GM20431 (cell line): ENCODE measurements around the gene CALM3.
"Not testable (repeated sequence)": the region's sequence is repeated elsewhere in the genome, so short reads cannot be mapped to it uniquely, and the experiment has no call there.

Experiments
- in situ Hi-C: fragments of 300-500 bp; cut with MseI, MboI; formaldehyde crosslinking; loops from one replicate; pipeline ENCODE4 v1.15.0; 2020; ENCODE audit warnings: low sequenced_read_pairs; ENCODE audit not compliant: unreplicated experiment

Gene CALM3

DNA sequence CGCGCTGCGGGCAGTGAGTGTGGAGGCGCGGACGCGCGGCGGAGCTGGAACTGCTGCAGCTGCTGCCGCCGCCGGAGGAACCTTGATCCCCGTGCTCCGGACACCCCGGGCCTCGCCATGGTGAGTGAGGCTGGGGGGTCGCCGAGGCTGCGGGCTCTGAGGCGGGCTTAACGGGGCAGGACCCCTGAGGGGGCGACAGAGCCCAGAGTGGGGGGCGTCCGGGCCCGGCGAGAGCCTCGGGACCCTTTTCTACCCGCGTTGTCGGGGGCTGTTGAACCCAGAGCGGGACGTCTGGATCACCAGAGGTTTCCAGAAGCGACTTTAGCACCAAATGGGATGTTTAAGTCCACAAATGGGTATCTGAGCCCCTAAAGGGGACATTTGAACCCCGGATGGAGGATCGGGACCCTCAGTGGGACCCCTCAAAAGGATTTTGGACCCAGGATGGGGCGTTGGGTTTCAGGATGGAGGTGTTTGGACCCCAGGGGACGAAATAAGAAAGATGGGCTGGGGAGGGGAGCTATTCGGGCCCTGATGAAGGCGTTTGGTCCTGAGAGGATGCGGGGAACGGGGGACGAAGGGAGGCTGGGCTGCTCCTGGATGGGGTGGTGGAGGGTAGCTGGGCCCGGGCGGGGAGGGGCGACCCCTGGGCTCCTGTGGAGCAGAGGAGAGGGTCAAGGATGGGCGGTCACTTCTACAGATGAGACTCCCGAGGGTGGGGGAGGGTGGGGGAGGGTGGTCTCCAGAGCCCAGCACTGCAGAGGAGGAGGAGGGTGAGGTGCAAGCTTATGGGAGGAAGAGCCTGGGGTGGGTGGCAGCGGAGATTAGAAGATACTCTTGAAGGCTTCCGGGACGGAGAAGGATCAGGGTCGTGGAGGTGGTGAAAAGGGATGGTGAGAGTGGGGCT lies at the start of gene CALM3:
Gene CALM3 (plus strand): TSS at position 13 of the 907 bp plus-strand sequence. CDS start 105 bp downstream, at position 118.
- in situ Hi-C loops: no loop called here

DNA sequence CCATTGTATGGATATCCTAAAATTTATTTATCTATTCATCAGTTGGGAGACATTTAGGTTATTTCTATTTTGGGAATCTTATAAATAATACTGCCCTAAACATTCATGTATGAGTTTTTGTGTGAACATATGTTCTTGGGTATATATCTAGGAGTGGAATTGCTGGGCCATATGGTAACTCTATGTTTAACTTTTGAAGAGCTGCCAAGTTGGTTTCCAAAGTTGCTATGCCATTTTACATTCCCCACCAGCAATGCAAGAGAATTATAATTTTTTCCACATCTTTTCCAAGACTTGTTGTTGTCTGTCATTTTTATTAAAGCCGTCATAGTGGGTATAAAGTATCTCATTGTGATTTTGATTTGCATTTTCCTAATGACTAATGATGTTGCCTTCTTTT lies 48.2 kb upstream of the CALM3 start:
- in situ Hi-C loops: no loop called here

DNA sequence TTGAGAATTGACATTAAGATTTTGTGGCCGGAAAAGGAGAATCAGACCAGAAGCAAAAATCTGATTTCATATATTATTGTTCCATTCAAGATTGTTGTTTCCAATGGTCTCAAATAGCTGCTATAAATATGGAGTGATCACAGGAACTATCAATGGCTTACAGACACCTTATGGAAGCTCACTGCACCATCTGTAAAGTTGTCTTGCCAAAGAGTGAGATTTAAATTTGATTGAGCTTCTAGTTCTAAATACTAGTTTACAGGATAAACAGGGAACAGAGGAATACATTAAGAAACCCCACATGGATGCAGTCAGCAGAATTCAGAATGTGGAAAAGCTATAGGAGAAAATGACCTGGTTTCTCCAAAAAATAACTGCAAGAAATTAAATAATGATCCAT lies 47.0 kb upstream of the CALM3 start:
- in situ Hi-C loops: no loop called here

DNA sequence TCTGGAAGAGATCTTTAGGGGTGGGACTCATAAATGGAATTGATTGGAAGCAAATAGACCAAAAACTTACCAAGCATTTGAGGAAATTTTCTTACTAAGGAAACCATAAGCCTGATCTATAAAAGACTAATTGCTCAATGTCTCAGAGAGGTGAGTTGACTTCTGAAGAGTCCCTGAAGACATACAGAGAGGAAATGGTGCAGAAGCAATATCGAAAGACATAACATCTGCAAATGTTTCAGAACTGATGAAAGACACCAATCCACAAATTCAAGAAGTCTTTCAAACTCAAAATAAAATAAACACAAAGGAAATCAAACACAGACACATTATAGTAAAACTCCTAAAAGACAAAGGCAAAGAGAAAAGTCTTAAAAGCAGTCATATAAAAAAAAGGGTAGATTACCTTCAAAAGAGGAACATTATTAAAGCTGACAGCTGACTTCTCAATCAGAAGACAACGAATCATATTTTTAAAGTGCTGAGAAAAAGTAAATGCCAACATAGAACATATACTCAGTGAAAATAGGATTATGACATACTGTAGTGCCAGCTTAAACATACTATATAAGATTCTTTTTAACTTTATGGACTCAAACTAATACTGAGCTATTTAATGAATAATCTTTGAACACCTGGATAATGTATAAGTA lies 45.4 kb upstream of the CALM3 start:
- in situ Hi-C loops: no loop called here

DNA sequence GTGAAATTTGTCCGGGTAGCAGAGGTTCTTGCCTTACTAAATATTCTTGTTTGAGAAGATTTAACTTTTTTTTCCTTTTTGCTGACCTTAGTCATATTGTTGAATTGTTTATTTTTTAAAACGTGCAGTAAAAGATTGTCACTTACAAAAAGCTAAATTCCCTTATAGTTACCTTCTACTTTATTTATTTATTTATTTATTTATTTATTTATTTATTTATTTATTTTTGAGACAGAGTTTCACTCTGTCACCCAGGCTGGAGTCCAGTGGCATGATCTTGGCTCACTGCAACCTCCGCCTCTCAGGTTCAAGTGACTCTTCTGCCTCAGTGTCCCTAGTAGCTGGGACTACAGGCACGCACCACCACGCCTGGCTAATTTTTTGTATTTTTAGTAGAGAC lies 44.7 kb upstream of the CALM3 start:
- in situ Hi-C loops: not testable (repeated sequence)

- in situ Hi-C loops: no loop called here
These were observed 41.9 kb upstream of the CALM3 start for GRCh38 chr19:46559203-46559602.

GRCh38 chr19:46559675-46560074 lies 41.5 kb upstream of the CALM3 start:
- in situ Hi-C loops: not testable (repeated sequence)

- in situ Hi-C loops: no loop called here
These were observed 36.4 kb upstream of the CALM3 start for GRCh38 chr19:46564701-46565100.

DNA sequence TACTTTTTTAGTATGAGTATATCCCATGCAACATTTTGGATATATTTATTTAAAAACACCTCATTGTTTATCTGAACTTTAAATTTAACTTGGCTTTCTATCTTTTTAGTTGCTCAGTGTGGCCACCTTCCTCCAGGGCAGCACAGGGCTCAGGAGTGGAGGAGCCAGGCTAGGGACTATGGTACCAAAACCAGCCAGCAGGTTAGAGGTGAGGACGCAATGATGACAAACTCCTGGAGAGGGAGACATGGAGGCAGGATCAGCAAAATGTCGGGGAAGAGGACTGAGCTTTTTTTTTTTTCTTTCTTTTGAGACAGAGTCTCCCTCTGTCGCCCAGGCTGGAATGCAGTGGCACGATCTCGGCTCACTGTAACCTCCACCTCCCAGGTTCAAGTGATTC lies 29.6 kb upstream of the CALM3 start:
- in situ Hi-C loops: no loop called here

DNA sequence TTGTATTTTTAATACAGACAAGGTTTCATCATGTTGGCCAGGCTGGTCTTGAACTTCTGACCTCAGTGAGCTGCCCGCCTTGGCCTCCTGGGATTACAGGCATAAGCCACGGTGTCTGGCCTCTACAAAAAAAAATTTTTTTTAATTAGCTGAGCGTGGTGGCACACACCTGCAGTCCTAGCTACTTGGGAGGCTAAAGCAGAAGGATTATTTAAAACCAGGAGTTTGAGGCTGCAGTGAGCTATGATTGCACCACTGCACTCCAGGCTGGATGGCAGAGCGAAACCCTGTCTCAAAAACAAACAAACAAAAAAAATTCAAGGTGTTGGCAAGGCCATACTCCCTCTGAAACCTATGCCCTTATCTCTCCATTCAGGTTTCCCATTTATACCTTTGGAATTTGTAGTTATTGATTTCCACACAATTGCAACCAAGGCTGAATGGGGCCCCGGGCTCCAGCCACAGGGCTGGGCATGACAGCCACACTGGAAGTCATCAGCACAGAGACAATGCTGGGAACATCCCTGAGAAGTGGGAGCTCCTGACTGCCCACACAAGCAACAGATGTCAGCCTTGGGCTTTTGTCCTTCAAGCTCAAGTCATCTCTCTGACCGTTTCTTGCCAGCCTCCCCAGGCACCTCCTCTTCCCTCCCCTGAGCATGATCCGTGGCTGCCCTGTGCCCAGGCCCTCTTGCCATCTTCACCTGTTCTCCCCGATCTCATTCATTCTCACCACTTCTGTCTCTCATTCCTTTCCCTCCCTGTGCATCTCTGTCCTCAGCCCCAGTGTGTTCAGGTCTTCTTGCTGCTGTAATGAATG lies 27.2 kb upstream of the CALM3 start:
- in situ Hi-C loops: no loop called here

DNA sequence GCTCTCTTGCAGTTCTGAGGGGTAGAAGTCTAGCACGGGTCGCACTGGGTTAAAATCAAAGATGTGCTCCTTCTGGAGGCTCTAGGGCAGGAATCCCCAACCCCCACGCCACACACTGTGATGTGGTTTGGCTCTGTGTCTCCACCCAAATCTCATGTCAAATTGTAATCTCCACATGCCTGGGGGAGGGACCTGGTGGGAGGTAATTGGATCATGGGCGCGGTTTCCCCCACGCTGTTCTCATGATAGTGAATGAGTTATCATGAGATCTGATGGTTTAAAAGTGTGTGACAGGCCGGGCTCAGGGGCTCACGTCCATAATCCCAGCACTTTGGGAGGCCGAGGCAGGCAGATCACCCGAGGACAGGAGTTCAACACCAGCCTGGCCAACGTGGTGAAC lies 26.6 kb upstream of the CALM3 start:
- in situ Hi-C loops: no loop called here

DNA sequence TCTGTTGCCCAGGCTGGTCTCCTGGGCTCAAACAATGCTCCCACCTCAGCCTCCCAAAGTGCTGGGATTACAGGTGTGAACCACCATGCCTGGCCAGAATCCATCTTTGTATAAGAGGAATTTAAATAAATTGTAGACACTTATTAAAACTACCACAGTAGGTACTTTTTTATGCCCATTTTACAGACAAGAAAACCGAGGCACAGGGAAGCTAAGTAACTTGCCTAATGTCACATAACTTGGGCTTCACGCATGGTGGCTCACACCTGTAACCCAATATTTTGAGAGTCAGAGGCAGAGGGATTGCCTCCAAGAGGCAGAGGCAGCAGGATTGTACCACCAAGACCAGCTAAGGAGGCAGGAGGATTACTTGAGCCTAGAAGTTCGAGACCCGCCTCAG lies 22.7 kb upstream of the CALM3 start:
- in situ Hi-C loops: no loop called here

DNA sequence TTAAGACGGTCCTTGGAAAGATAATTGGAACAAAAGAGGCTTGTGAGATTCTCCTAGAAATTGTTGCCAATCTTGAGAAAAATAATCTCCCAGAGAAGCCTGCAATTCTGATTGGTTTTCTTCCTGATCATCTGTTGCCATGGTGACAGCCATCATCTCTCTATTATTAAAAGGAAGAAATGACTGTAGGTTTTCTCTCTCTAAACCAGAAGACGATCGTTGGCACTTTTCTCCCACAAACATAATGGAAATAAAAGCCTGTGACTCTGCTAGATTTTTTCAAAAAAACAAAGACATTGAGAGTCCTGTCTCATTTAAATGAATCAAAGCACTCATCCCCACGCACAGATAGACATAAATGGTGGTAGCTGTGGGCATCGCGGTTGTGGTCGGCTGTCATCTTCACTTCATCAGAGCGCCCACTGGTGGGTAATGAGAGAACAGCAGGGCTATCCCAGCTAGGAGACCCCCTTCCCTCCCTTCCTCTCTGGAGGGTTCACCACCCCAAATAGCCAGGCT lies 21.7 kb upstream of the CALM3 start:
- in situ Hi-C loops: no loop called here

GRCh38 chr19:46580247-46580646 lies 20.9 kb upstream of the CALM3 start:
- in situ Hi-C loops: no loop called here

DNA sequence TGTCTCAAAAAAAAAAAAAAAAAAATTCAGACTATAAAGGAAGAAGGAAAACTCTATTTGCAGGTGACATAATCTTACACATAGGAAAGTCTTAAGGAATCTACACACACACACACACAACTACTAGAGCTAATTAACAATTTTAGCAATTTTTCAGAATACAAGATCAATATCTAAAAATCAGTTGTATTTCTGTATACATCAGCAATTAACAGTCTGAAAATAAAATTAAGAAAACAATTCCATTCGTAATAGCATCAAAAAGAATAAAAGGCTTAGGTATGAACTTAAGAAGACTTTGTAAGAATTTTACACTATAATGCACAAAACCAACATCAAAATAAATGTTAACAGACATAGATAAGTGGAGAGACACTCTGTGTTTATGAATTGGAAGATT lies 15.6 kb upstream of the CALM3 start:
- in situ Hi-C loops: no loop called here

DNA sequence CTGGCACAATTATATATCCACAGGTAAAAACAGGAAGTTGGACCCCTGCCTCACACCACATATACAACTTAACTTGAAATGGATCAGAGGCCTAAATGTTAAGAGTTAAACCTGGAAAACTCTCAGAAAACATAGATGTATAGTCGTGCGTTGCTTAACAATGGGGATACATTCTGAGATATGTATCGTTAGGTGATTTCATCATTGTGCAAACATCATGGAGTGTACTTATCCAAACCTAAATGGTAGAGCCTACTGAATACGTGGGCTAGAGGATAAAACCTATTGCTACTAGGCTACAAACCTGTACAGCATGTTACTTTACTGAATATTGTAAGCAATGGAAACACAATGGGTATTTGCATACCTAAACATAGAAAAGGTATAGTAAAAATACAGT lies 14.8 kb upstream of the CALM3 start:
- in situ Hi-C loops: no loop called here

DNA sequence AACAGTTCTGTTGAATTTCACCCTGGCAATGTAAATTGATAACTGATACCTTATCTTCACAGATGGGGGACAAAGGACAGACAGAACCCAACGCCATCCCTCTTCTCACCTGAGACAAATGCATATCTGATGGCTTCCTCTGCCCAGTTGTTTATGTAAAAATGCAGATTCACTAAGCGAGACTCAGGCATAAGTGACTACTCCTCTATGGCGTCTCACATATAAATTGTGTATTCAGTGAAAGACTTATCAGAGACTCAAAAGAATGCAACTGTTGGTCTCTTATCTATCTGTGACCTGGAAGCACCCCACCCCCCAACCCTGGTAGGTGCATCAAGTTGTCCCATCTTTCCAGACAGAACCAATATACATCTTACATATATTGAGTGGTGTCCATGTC lies 13.3 kb upstream of the CALM3 start:
- in situ Hi-C loops: no loop called here

DNA sequence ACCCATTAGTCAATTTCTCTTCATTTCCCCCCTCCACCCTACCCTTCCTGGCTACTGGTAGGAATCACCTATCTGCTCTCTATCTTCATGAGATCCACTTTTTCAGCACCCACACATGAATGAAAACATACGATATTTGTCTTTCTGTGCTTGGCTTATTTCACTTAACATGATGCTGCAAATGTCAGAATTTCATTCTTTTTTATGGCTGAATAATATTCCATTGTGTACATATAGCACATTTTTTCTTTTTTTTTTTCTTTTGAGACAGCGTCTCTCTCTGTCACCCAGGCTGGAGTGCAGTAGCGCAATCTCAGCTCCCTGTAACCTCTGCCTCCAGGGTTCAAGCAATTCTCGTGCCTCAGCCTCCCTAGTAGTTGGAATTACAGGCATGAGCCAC lies 9.9 kb upstream of the CALM3 start:
- in situ Hi-C loops: no loop called here

- in situ Hi-C loops: no loop called here
These were observed 9.3 kb upstream of the CALM3 start for GRCh38 chr19:46591870-46592269.

DNA sequence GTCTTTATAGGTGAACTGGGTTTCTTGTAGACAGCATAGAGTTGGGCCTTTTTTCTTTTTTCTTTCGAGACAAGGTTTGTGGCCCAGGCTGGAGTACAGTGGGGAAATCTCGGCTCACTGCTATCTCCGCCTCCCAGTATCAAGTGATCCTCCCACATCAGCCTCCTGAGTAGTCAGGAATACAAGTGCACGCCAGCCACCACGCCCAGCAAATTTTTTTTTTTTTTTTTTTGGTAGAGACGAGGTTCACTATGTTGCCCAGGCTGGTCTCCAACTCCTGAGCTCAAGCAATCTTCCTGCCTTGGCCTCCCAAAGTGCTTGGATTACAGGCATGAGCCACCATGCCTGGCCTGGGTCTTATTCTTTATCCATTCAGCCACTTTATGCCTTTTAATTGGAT lies 5.1 kb upstream of the CALM3 start:
- in situ Hi-C loops: no loop called here
